ENCODE results near the gene ZBTB18. TPM values are rescaled to one million over a fixed set of nuclear protein-coding genes. Genes with fewer than 3 reads are reported as not detected.

Gene ZBTB18
- total RNA-seq, 4 donors from 2014 or later: 6.9 to 10.3 (median 8.9) TPM

DNA sequence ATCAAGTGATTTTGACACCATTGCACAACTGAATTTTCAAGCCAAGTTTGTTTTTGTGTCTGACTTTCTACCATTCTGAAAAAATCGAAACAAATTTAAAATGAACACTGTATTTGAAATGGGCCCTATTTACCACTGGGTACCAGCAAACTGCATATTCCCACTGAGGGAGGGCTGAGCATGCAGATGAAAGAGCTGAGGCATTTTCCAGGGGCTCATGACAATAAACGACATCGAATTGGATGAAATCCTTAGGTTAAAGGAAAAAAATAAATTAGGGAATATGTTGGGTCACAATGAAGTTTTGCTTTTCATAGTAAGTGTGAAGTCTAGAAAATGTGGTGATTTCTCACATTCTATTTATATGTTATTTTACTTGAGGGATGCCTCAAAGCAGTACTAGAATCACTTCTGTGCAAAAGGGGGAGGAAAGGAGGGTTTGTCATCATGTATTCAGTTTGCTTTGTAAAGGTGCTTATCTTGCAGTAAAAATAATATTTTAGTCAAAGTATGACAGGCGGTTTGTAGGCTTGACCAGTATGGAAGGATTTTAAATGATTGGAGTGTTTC, 11.2 kb downstream of the ZBTB18 start:
- TF ChIP-seq EP300 (IDR thresholded peaks at IDR 0.05) (no peak), POLR2A (IDR thresholded peaks at IDR 0.05) (no peak)
- TF ChIP-seq, protein P1, sequence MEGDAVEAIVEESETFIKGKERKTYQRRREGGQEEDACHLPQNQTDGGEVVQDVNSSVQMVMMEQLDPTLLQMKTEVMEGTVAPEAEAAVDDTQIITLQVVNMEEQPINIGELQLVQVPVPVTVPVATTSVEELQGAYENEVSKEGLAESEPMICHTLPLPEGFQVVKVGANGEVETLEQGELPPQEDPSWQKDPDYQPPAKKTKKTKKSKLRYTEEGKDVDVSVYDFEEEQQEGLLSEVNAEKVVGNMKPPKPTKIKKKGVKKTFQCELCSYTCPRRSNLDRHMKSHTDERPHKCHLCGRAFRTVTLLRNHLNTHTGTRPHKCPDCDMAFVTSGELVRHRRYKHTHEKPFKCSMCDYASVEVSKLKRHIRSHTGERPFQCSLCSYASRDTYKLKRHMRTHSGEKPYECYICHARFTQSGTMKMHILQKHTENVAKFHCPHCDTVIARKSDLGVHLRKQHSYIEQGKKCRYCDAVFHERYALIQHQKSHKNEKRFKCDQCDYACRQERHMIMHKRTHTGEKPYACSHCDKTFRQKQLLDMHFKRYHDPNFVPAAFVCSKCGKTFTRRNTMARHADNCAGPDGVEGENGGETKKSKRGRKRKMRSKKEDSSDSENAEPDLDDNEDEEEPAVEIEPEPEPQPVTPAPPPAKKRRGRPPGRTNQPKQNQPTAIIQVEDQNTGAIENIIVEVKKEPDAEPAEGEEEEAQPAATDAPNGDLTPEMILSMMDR (IDR thresholded peaks at IDR 0.05): no peak
- Histone ChIP-seq H3K27me3 (no peaks in the 10 kb centered on the region), H3K4me1 (peaks cover 0 to 13% (median 1%) of the 10 kb centered on the region in 4 donors), H3K4me3 (no peak overlapping the region), H3K36me3 (no peaks in the 10 kb centered on the region), H3K9me3 (no peaks in the 10 kb centered on the region), H3K27ac (no peak overlapping the region)
- no peak for DNase-seq (ENCODE audit: low spot score in 2 of 2)
- WGBS, 2 donors: 85 to 93% methylated on average over 4 of the region's 4 CpGs

DNA sequence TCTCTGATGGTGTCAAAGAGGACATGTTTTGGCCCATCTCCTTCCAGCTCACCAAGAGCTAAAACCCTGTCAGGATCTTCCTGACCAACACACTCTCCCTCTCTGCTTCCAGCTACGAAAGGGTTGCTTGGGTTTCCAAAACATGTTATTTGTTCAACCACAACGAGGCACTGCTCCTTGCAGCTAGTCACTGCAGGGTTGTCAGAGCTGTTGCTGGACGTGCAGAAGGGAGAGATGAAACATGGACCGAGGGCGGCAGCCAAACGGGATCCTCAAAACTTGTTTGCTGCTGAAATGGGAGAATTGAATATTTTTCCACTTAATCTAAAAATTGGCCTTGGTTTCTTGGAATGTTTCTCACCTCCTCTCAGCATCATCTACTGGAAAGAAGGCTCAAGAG, 12.4 kb downstream of the ZBTB18 start:
- no peak for TF ChIP-seq POLR2A (IDR thresholded peaks at IDR 0.05)
- TF ChIP-seq, protein P1 (IDR thresholded peaks at IDR 0.05): no peak
- TF ChIP-seq EP300 (IDR thresholded peaks at IDR 0.05): no peak

DNA sequence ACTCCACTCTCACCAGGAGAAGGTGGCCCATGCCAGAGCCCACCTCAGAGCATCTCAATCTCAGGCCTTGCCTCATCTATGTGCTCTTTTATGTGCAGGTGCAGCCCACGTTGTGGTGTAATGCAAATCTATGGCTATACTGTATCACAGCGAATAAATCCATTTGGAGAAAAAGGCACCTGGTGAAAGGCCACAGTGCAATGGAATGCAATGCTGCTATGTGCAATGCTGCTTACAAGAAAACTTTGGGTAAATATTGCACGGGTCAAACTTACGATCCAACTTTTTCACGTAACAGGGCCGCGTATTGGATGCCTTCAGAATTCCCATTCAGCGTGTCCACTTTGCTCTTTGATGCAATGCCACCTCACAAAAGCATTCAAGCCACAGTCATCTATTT, 13.5 kb downstream of the ZBTB18 start:
- no peak overlapping the region for H3K4me3 ChIP-seq
- TF ChIP-seq POLR2A (IDR thresholded peaks at IDR 0.05) (no peak), EP300 (IDR thresholded peaks at IDR 0.05) (no peak)
- DNase-seq (ENCODE audit: low spot score in 2 of 2): no peak
- WGBS, 2 donors: 96 to 97% methylated on average over 8 of the region's 8 CpGs
- H3K9me3 ChIP-seq: no peaks in the 10 kb centered on the region
- H3K27ac ChIP-seq: no peak overlapping the region
- no peaks in the 10 kb centered on the region for H3K36me3 ChIP-seq
- H3K27me3 ChIP-seq: no peaks in the 10 kb centered on the region
- peaks cover 0 to 13% (median 2%) of the 10 kb centered on the region in 4 donors for H3K4me1 ChIP-seq

More for the DNA sequence above, 12.4 kb downstream of the ZBTB18 start:
- H3K4me1 ChIP-seq: peaks cover 0 to 13% (median 2%) of the 10 kb centered on the region in 4 donors
- DNase-seq (ENCODE audit: low spot score in 2 of 2): no peak
- no peak overlapping the region for H3K4me3 ChIP-seq
- H3K27ac ChIP-seq: no peak overlapping the region
- WGBS, 2 donors: 54 to 68% methylated on average over 6 of the region's 6 CpGs
- H3K36me3 ChIP-seq: no peaks in the 10 kb centered on the region
- H3K9me3 ChIP-seq: no peaks in the 10 kb centered on the region
- H3K27me3 ChIP-seq: no peaks in the 10 kb centered on the region

DNA sequence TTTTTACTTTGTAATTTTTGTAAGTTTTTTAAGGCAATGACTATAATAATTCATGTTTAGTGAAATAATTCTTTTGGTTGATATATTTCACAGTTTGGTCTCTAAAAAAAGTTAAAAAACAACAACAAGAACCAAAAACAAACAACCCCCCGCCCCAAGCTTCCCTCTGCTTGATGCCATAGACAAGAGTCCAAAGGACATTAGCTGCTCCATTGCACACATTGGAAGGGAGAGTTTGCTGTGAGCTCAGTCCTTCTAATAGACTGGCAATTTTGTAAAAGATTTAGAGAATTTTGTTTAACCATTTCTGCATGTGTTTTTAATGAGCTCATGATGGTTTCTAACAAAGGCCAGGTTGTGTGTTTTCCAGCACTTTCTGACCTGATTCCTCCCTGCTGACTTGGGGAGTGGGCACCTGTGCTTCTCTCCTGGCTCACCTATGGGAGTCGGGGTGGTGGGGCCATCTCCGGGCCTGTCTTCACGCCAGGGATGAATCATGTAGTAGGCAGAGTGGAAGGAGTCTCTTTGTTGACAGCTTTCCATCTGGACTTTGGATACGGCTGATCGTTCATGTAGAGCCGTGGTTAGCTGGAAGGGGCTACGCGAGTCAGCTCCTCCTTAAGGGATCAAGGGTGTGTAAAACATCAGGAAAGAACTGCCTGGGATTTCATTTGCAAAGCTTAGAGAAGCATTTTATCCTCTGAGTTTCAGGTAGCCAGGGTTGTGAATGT, 14.1 kb downstream of the ZBTB18 start:
- H3K27ac ChIP-seq: no peak overlapping the region
- 74 to 83% methylated on average over 9 of the region's 9 CpGs for WGBS, 2 donors
- H3K4me1 ChIP-seq: peaks cover 0 to 13% (median 2%) of the 10 kb centered on the region in 4 donors
- H3K4me3 ChIP-seq: no peak overlapping the region
- H3K9me3 ChIP-seq: no peaks in the 10 kb centered on the region
- H3K27me3 ChIP-seq: no peaks in the 10 kb centered on the region
- TF ChIP-seq POLR2A (IDR thresholded peaks at IDR 0.05): no peak
- no peak for TF ChIP-seq EP300 (IDR thresholded peaks at IDR 0.05)
- H3K36me3 ChIP-seq: no peaks in the 10 kb centered on the region
- DNase-seq (ENCODE audit: low spot score in 2 of 2): no peak

DNA sequence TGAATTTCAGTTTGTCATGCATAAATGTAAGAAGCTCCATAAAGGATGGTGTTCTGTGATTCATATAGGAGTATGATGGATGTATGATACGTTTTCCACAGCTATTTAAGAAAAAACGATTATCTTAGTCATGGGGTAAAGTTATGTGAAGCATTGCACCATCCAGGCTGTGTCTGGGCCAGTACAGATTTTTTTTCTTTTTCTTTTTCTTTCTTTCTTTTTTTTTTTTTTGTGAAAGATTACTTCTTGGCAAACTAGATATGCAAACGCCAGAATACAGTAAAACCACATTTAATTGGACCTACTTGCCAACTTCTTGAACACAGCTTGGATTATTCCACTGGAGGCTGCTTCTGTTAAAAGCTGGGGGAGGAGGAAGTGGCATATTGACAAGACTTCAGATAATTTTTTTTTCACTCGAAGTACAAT, 14.9 kb downstream of the ZBTB18 start:
- H3K4me3 ChIP-seq: no peak overlapping the region
- no peak overlapping the region for H3K27ac ChIP-seq
- TF ChIP-seq EP300 (IDR thresholded peaks at IDR 0.05) (no peak), POLR2A (IDR thresholded peaks at IDR 0.05) (no peak)
- TF ChIP-seq, protein P1 (IDR thresholded peaks at IDR 0.05): no peak

More for the DNA sequence above, 14.9 kb downstream of the ZBTB18 start:
- WGBS, 2 donors: 18 to 21% methylated on average over 4 of the region's 4 CpGs
- Histone ChIP-seq H3K36me3 (no peaks in the 10 kb centered on the region), H3K9me3 (no peaks in the 10 kb centered on the region), H3K4me1 (peaks cover 0 to 13% (median 2%) of the 10 kb centered on the region in 4 donors), H3K27me3 (no peaks in the 10 kb centered on the region)
- DNase-seq (ENCODE audit: low spot score in 2 of 2): no peak
